GM12892 (cell line): ENCODE data around the gene CBFA2T3.
"Not testable (repeated sequence)": the region's sequence is repeated elsewhere in the genome, so short reads cannot be mapped to it uniquely, and the experiment has no call there.

Experiments
- DNase-seq: peaks from one replicate; pipeline ENCODE4 v3.0.0; 2011; ENCODE audit not compliant: insufficient read length
- FAIRE-seq: peaks from 2 replicates; lab custom pipeline; 2011; peaks lifted over from hg19 to GRCh38; lab: Jason Lieb, UNC
- POLR2A ChIP-seq: IDR thresholded peaks from 2 replicates; pipeline ENCODE4 v1.6.1; 2011; ENCODE audit warnings: low read depth, low read length, control low read depth
- POLR2AphosphoS5 ChIP-seq: IDR thresholded peaks from 2 replicates; pipeline ENCODE4 v1.6.1; 2011; ENCODE audit warnings: low read depth, low read length, control low read depth
- TAF1 ChIP-seq: IDR thresholded peaks from 2 replicates; pipeline ENCODE4 v1.6.1; 2011; ENCODE audit warnings: low read depth, mild to moderate bottlenecking, control low read depth, low read length, borderline replicate concordance

CBFA2T3 gene

DNA sequence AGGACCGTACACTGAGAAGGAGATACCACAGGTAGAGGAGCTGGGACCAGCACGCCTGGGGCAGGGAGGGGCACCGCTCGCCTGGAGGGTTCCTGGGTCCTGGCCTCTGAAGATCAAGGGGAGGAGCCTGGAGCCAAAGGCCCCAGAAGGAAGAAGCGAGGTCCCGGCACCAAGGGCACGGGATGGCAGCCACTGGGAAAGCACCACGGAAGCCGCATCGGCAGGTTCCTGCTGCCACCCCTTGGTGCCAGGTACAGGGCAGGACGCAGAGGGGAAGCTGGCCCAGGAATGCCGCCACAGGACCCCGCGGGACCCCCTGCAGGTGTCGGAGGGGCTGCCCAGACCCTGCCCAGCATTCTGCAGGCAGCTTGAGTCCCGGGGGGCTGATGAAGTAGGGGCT, 42.5 kb upstream of the CBFA2T3 start:
- FAIRE-seq: no peak
- no peak for DNase-seq
- TF ChIP-seq TAF1 (no peak), POLR2A (no peak), POLR2AphosphoS5 (no peak)

DNA sequence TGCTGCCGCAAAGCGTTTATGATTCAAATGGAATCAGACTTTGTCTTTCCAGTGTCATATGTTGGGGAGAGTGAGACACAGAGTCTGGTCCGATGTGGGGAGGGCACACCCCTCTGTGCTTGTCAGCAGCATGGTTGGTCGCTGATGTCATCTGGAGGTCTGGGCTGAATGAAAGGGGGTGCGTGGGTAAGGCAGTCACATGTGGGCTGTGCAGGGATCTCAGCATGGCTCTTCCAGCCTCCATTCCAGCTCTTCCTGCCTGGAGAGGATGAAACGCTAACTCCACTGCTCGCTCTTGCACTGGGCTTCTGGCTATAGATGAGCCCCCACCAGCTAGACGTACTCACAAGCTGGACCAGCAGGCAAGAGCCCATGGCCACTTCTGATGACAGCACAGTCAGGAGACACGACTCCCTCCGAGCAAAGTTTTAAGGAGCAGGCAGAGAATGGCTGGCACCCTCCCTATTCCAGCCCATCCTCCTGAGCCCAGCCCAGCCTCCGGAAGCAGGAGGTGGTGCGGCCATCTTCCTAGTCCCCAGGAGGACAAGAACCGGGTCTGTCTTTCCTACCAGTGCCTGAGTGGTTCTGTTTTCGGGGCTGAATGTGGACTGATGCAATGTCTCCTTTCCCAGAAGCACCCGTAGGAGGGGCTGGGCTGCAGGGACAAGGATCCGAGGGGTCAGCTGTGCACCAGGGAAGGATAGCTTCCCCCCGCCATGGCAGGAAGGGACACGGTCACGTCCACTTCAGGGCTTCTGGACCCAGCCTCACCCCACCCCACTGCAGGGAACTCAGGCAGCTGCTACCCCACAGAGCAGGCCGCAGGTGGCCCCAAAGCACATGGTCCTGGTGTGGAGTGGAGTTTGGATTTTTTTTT, 41.5 kb upstream of the CBFA2T3 start:
- FAIRE-seq (no peak), DNase-seq (no peak)
- TF ChIP-seq POLR2A (no peak), POLR2AphosphoS5 (no peak), TAF1 (no peak)

DNA sequence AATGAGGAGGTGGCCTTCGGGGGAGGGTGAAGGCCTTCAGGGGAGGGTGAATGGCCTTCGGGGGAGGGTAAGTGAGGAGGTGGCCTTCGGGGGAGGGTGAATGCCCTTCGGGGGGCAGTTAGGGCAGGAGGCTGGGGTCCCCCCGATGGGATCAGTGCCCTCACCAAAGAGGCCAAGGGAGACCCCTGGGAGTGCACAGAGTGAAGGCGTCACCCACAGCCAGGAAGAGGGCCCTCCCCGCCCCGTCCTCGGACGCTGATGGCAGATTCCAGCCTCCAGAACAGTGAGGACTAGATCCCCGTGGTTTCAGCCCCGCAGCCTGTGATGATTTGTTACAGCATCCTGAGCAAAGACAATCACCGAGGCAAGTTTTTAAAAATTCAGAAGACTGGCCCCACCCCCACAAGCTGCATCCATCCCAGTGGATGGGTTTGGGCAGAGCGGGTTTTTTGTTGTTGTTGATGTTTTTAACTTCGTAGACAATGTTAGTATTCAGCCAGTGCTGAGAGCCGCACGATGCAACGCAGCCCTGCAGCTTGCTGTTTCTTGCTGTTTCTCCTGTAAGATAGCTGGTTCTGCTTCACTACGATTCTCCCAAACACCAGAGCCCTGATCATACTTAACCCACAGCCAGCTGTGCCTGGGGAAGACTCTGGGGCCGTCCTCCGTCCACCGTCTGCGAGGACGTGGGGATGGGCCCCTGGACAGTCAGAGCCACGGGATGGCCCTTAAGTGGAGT, 40.7 kb upstream of the CBFA2T3 start:
- DNase-seq (no peak), FAIRE-seq (no peak)
- TF ChIP-seq POLR2AphosphoS5: no peak
- no peak for TF ChIP-seq TAF1
- TF ChIP-seq POLR2A: no peak

DNA sequence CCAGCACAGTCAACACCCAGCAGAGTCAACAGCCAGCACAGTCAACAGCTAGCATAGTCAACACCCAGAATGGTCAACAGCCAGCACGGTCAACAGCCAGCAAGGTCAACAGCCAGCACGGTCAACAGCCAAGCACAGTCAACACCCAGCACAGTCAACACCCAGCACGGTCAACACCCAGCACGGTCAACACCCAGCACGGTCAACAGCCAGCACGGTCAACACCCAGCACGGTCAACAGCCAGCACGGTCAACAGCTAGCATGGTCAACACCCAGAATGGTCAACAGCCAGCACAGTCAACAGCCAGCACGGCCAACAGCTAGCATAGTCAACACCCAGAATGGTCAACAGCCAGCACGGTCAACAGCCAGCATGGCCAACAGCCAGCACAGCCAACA, 39.6 kb upstream of the CBFA2T3 start:
- not testable (repeated sequence) for FAIRE-seq, DNase-seq

DNA sequence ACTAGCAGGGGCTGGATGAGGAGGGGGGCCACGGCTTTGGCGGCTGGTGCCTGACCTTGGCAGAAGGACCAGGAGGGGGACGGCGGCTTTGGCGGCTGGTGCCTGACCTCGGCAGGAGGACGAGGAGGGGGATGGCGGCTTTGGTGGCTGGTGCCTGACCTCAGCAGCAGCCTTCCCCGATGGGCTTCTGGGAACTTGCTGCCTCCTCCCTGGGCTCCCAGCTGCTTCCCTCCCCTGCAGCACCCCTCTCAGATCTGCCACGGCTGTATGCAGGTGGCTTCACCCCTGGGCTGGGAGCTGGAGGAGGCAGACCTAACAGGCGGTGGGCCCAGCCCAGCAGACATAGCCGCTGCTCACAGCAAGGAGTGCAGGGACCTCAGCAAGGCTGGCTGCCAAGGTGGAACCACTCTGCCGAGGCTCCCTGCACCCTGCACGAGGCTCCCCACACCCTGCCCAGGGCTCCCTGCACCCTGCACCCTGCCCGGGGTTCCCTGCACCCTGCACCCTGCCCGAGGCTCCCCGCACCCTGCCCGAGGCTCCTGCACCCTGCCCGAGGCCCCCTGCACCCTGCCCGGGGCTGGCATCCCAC, 38.4 kb upstream of the CBFA2T3 start:
- DNase-seq: no peak
- no peak for FAIRE-seq
- TF ChIP-seq TAF1 (no peak), POLR2A (no peak), POLR2AphosphoS5 (no peak)

DNA sequence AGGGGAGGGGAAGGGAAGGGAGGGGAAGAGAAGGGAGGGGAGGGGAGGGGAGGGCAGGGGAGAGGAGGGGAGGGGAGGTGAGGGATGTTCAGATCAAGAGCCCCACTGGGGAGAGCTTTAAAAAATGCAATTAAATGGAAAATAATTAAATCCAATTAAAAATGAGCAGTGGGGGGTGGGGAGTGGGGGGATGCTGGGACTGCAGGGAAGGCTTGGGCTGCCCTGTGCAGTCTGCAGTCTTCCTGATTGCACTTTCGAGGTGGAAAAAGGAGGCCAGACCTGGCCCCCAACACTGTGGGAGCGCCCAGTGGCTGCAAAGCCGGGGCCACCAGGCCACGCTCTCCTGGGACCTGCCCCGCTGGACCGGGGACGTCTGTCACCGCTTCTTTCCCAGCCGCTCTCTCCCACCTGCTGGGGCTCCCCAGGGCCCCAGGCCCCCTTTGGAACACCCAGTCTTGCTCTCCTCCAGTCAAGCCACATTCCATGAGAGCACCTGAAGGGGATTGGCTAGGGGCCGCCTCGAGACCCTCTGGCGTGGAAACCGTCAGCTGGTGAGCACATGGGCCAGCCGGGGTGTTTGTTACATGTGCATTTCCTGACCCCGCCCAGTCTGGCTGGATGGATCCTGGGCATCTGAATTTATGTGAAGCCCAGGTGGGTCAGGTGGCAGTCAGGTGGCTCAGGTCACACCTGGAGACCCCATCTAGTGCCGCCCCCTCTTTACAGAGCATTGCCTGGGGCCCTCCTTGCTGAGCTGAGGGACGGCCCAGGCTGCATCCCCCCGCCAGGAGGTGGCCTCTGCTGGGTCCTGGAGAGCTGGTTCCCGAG, 37.6 kb upstream of the CBFA2T3 start:
- DNase-seq (no peak), FAIRE-seq (no peak)

DNA sequence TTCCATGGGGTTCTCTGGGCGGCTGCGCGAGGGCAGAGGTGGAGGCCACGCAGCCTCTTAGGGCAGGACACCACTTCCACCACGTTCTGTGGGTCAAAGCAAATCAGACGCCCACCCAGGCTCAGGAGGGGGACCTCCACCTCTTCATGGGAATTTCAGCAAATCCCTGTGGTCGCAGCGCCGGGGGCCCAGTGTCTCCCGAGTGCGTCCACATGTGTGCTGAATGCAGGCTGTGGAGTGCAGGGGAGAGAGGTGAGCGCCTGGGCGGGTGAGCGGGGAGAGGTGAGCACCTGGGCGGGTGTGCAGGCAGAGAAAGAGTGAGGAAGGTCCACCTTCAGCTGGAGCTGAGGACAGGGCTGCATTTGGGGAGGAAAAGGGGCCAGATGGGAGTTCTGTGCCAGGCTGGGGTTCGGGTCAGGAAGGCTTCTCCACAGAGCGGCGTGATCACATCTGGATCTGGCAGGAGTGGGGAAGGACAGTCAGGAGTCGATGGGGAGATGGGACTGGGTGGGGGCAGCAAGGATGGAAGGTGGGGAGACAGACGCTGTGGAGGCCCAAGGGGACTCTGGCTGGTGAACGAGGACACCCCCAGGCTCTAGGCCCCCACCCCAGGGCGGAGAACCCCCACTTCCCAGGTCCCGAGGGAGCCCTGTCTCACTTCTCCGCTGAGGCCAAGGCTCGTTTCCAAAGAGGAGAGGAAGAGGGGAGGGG, 36.8 kb upstream of the CBFA2T3 start:
- DNase-seq (no peak), FAIRE-seq (no peak)
- TF ChIP-seq TAF1 (no peak), POLR2AphosphoS5 (no peak), POLR2A (no peak)

More for the DNA sequence above, 37.6 kb upstream of the CBFA2T3 start:
- TF ChIP-seq POLR2A (no peak), TAF1 (no peak), POLR2AphosphoS5 (no peak)

DNA sequence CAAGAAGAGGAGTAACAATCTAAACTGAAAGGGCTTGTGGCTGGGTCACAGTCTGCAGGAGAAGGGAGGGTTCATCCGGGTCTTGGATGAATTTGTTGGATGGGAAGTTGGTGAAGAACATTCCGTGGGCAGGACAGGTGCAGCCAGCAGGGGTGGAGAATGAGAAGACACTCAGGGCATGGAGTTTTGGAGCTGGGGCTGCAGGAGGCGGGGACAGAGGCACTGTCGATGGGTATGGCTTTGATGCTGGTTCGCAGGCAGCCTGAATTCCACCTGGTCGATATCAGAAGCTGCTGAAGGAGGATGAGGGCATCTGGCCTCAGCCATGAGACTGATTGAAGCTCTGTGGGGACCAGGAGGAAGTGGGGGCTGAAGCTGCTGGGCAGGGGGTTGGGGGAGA, 36.1 kb upstream of the CBFA2T3 start:
- DNase-seq (no peak), FAIRE-seq (no peak)
- TF ChIP-seq POLR2AphosphoS5 (no peak), POLR2A (no peak), TAF1 (no peak)

DNA sequence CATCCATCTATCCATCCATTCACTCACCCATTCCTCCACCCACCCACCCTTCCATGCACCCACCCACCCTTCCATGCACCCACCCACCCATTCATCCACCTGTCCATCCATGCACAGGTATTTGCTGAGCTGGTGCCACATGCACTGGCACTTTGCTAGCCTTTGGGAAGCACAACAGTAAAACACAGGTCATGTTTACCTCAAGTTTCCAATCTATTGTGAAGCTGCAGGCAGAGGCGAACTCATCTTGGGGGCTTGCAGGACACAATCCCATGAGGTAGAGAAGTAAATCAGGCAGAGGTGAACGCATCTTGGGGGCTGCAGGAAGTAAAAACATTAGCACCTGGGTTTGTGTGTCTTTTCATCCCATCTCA, 35.6 kb upstream of the CBFA2T3 start:
- DNase-seq: no peak
- no peak for TF ChIP-seq TAF1
- no peak for TF ChIP-seq POLR2AphosphoS5
- TF ChIP-seq POLR2A: no peak
- FAIRE-seq: no peak

DNA sequence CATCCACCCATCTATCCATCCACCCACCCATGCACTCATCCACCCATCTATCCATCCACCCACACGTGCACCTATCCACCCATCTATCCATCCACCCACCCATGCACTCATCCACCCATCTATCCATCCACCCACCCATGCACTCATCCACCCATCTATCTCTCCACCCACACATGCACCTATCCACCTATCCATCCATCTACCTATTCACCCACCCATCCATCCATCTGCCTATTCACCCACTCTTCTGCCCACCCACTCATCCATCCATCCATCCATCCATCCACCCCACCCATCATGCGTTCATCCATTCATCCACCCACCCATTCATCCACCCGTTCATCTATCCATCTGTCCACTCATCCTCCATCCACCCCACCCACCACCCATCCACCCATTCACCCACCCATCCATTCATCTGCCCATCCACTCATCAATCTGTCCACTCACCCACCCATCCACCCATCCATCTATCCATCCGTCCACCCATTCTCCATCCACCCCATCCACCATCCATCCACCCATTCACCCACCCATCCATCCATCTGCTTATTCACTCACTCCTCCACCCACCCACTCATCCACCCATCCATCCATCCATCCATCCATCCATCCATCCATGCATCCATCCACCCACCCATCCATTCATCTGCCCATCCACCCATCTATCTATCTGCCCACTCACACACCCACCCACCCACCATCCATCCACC, 35.1 kb upstream of the CBFA2T3 start:
- no peak for TF ChIP-seq TAF1
- TF ChIP-seq POLR2AphosphoS5: no peak
- FAIRE-seq: no peak
- DNase-seq: no peak
